Rectal smooth muscle tissue (tissue), 1 donor: ENCODE results near the gene NPTN.
"Not testable (repeated sequence)": the region's sequence is repeated elsewhere in the genome, so short reads cannot be mapped to it uniquely, and the experiment has no call there.

Experiments
- H3K27ac ChIP-seq: one replicate; pipeline ENCODE4 v1.7.0; 2013; ENCODE audit warnings: low read depth, low read length, inconsistent platforms
- H3K27me3 ChIP-seq: one replicate; pipeline ENCODE4 v1.7.0; 2013; ENCODE audit warnings: low read length; ENCODE audit not compliant: control insufficient read depth, insufficient read depth
- H3K36me3 ChIP-seq: one replicate; pipeline ENCODE4 v1.7.0; 2013; ENCODE audit warnings: low read length; ENCODE audit not compliant: control insufficient read depth, insufficient read depth
- H3K4me1 ChIP-seq: one replicate; pipeline ENCODE4 v1.7.0; 2013; ENCODE audit warnings: low read length; ENCODE audit not compliant: control insufficient read depth, insufficient read depth
- H3K4me3 ChIP-seq: one replicate; pipeline ENCODE4 v1.7.0; 2013; ENCODE audit warnings: low read length
- H3K9ac ChIP-seq: one replicate; pipeline ENCODE4 v1.7.0; 2013; ENCODE audit warnings: low read length

NPTN gene

DNA sequence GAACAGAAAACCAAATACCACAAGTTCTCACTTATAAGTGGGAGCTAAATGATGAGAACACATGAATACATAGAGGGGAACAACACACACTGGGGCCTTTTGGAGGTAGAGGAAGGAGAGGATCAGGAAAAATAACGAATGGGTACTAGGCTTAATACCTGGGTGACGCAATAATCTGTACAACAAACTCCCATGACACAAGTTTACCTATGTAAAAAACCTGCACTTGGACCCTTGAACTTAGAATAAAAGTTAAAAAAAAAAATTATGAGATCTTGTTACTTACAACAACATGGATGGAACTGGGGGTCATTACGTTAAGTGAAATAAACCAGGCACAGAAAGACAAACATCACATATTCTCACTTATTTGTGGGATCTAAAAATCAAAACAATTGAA lies 84.3 kb downstream of the NPTN start:
- H3K4me1 ChIP-seq: not testable (repeated sequence)

DNA sequence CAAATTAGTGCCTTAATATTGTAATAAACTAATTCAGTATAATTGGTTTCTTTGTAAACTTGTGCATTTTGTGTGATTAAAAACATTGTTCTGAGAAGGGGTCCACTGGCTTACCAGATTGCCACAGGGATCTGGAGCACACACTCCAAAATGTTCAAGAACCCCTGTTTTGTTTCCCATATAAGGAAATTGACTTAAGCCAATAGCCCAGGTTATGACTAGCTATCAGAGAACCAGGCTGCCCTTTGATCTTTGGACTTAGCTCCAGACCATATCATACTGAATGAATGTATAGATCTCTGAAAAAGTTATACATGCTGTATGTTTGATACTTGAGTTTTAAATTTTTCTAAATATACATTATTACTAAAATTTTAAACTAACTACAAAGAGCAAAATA lies 91.7 kb downstream of the NPTN start:
- Histone ChIP-seq H3K9ac (no peak overlapping the region), H3K27me3 (no peaks in the 10 kb centered on the region), H3K4me1 (no peaks in the 10 kb centered on the region), H3K4me3 (no peak overlapping the region), H3K36me3 (no peaks in the 10 kb centered on the region), H3K27ac (no peak overlapping the region)

More for the DNA sequence above, 84.3 kb downstream of the NPTN start:
- not testable (repeated sequence) for H3K27me3 ChIP-seq, H3K36me3 ChIP-seq, H3K9ac ChIP-seq, H3K27ac ChIP-seq, H3K4me3 ChIP-seq

DNA sequence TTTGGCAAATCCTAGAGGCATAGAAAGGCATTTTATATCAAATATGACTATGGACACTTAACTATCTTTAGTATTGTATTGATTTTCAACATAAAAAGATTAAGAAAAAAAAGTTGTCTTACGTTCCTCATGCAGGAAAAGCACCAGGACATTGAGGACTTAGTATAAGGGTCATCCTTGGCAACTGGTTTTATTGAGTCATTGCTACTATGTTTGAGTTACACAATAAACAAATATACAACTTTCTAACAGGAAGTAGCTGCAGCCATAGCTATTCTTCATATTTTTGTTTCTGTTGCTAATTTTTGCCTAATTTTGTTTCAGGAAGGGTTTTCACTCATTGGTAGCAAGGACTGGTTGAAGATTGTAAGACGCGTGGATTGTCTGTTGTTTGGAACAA lies 93.0 kb downstream of the NPTN start:
- Histone ChIP-seq H3K4me3 (no peak overlapping the region), H3K36me3 (no peaks in the 10 kb centered on the region), H3K9ac (no peak overlapping the region), H3K27me3 (no peaks in the 10 kb centered on the region), H3K4me1 (no peaks in the 10 kb centered on the region), H3K27ac (no peak overlapping the region)

DNA sequence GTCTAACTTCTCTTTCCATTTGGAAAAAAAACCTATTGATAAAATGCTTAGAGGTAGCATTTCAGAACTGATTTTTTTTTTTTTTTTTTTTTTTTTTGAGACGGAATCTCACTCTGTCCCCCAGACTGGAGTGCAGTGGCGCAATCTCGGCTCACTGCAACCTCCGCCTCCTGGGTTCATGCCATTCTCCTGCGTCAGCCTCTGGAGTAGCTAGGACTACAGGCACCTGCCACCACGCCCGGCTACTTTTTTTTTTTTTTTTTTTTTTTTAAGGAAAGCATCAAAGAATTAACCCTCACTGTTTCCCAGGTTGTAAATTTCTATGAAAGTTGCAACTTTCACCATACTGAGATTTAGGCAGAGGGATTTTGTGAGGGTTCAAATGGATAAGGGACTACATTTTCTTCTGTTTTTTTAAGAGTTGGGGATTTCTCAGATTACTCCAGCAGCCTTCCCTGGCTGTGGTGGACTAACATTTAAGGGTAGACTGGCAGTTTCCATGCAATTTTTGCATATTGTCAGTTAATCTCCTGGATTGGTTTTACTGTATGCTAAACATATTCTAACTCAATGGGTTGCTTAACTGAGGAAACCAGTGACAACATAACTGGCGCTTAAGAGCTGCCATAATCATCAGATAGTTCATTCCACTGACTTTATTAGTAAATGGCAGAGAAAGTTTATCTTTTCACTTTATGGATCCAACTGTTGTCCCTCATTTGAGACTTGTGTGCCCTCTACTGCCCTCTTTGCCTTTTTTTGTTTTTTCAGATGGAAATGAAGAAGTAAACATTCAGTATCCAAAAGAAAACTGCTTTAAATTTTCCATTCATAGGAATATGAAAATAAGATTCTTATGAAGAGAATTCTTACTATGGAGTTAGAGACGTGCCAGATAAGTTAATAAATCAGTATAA lies 93.7 kb downstream of the NPTN start:
- no peaks in the 10 kb centered on the region for H3K4me1 ChIP-seq

DNA sequence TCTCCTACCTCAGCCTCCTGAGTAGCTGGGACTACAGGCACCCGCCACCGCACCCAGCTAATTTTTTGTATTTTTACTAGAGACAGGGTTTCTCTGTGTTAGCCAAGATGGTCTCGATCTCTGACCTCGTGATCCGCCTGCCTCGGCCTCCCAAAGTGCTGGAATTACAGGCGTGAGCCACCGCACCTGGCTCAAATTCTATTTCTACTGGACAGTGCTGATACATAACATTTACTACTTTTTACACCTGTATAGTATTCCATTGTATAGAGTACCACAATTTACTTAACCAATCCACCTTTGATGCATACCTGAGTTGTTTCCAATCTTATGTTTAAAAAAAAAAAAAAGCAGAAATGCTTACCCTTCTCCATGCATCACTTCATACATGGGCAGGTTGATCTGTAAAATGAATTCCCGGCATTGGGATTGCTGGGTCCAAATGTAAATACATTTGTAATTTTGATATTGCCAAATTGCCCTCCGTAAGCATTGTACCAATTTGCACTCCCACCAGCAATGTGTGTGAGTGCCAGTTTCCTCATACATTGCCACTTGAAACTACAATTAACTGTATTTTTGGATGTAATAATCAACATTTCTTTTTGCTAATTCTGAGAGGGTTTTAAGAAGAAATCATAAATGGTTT lies 94.5 kb downstream of the NPTN start:
- Histone ChIP-seq H3K27me3 (no peaks in the 10 kb centered on the region), H3K4me3 (no peak overlapping the region), H3K27ac (no peak overlapping the region), H3K9ac (no peak overlapping the region), H3K4me1 (no peaks in the 10 kb centered on the region), H3K36me3 (no peaks in the 10 kb centered on the region)

More for the DNA sequence above, 93.7 kb downstream of the NPTN start:
- no peak overlapping the region for H3K9ac ChIP-seq
- no peak overlapping the region for H3K27ac ChIP-seq
- H3K4me3 ChIP-seq: no peak overlapping the region
- no peaks in the 10 kb centered on the region for H3K27me3 ChIP-seq
- H3K36me3 ChIP-seq: no peaks in the 10 kb centered on the region

DNA sequence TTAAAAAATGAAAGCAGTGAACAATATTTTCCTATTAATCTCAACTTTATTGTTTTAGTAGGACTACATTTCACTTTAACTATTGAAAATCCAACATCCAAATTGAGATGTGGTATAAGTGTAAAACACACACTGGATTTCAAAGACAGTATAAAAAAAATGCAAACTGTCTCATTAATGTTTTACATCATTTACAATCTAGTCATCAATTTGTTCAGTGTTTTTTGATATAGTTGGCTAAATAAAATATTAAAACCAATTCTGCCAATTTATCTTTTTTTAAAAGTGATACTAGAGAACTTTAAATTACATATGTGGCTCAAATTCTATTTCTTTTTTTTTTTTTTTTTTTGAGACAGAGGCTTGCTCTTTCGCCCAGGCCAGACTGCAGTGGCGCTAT lies 95.1 kb downstream of the NPTN start:
- Histone ChIP-seq H3K27me3 (no peaks in the 10 kb centered on the region), H3K27ac (no peak overlapping the region), H3K4me1 (no peaks in the 10 kb centered on the region), H3K4me3 (no peak overlapping the region), H3K36me3 (no peaks in the 10 kb centered on the region), H3K9ac (no peak overlapping the region)

DNA sequence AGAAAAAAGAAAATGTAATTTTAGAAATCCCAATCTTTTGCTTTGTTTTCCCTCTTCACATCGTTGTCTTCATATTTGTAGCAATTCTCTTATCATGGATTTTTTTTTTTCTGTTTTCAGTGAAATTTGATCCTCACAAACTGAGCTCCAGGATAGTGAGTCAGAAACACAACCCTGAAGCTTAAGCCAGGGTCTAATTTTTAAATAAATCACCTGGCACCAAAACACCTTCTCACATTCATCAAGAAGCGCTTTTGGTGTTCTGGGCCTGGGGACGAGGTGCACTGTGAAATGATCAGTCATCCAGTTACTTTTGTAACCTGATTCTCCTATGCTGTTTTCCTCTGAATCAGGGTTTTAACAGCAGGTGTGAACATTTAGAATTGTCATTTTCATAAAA lies 102.5 kb downstream of the NPTN start:
- Histone ChIP-seq H3K27me3 (no peaks in the 10 kb centered on the region), H3K36me3 (no peaks in the 10 kb centered on the region), H3K9ac (no peak overlapping the region), H3K4me1 (no peaks in the 10 kb centered on the region), H3K27ac (no peak overlapping the region), H3K4me3 (no peak overlapping the region)

DNA sequence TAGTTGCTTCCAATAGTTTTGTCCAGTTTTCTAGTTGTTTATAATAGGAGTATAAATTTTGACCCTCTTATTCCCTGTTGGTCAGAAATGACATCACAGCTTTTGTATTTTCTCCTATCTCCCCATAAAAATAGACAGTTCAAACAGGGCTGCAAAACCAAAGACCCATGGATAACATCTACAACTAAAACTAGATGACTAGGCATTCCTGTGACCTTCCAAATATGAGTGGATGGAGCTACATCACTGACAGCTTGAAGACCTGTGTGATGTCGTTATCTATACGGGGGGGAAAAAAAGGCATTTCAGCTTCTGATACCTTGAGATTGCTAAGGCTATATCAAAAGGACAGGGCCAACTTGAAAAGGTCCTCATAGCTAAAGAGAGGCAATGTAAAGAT lies 105.6 kb downstream of the NPTN start:
- Histone ChIP-seq H3K4me1 (no peaks in the 10 kb centered on the region), H3K4me3 (no peak overlapping the region), H3K27ac (no peak overlapping the region), H3K27me3 (no peaks in the 10 kb centered on the region), H3K9ac (no peak overlapping the region), H3K36me3 (no peaks in the 10 kb centered on the region)

DNA sequence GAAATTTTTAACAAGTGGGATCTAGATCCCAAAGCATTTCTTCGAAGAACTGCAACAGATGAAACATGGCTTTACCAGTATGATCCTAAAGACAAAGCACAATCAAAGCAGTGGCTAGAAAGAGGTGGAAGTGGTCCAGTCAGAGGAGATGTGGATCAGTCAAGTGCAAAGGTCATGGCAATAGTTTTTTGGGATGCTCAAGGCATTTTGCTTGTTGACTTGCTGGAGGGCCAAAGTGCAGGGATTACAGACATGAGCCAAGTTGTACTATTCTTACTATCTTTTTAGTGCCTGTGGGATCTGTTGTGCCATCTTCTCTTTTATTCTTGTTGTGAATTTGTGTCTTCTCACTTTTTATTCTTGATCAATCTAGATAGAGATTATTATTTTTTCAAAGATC lies 108.3 kb downstream of the NPTN start:
- no peak overlapping the region for H3K27ac ChIP-seq
- H3K36me3 ChIP-seq: no peaks in the 10 kb centered on the region
- H3K4me1 ChIP-seq: no peaks in the 10 kb centered on the region
- H3K4me3 ChIP-seq: no peak overlapping the region
- no peaks in the 10 kb centered on the region for H3K27me3 ChIP-seq
- H3K9ac ChIP-seq: no peak overlapping the region

DNA sequence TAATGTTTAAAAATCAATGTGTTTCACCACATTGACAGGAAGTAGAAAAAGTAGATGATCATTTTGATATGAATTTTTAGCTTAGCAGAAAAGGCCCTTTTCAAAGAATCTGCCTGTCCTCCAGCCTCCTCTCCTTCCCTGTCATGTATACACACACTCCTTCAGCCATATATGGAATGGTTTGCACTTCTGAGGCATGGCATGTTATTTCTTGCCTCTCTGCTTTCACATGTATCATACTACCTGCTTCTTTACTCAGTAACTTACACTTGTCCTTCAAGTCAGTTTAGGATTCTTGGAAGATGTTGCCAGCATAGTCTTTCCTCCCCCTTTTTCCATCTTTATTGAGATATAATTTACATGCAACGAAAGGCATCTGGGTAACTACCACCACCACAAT lies 111.2 kb downstream of the NPTN start:
- no peak overlapping the region for H3K4me3 ChIP-seq
- no peak overlapping the region for H3K27ac ChIP-seq
- no peak overlapping the region for H3K9ac ChIP-seq
- no peaks in the 10 kb centered on the region for H3K27me3 ChIP-seq
- no peaks in the 10 kb centered on the region for H3K36me3 ChIP-seq
- no peaks in the 10 kb centered on the region for H3K4me1 ChIP-seq

DNA sequence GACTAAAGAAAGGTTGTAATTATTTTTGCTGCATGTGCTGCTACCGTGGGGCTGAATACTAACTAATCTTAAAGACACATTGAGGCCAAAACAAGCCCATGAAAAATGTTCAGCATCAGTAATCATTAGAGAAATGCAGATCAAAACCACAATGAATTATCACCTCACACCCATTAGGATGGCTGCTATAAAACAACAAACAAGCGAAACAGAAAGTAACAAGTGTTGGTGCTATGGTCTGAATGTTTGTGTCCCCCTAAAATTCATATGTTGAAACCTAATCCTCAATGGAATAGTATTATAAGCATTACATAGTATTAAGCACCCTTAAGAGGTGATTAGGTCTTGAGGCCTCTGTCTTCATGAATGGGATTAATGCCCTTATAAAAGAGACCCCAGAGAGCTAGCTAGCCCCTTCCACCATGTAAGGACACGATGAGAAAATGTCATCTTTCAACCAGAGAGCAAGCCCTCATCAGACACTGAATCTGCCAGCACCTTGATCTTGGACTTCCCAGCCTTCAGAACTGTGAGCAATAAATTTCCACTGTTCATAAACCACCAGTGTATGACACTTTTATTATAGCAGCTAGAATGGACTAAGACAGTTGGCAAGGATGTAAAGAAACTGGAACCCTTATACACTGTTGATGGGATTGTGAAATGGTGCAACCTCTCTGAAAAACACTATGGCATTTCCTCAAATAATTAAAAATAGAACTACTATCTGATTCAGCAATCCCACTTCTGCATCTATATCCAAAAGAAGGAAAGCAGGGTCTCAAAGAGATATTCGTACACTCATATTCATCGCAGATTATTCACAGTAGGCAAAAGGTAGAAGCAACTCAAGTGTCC lies 114.1 kb downstream of the NPTN start:
- Histone ChIP-seq H3K9ac (no peak overlapping the region), H3K27ac (no peak overlapping the region), H3K4me3 (no peak overlapping the region), H3K36me3 (no peaks in the 10 kb centered on the region), H3K4me1 (no peaks in the 10 kb centered on the region), H3K27me3 (no peaks in the 10 kb centered on the region)

DNA sequence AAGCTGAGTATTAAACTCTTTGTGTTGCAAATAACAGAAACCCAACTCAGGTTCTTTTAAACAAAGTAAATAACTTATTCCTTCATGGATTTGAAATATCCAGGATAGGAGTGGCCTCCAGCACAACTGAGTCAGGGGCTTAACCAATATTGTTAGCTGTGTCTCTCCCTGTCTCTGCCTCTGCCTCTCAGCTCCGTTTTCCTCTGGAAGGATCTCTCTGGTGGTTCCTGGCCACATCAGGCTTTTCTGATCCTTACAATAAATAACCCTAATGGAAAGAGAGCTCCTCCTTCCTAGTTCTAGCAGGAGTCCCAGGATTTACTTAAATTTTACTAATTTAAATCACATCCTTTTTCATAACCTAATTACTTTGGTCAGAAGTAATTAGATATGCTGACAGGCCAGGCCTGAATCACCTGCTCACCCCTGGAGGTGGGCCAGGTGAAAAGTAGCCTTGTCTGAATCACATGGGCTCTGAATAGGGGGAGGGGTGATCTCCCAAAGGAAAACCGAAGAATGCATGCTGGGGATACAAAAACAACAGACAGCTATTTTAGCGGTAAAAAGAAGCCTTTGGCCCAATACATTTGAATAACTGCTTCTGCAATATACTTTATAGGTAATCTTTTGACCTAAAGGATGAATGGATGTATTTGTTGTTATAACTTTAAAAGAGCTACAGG lies 114.9 kb downstream of the NPTN start:
- H3K36me3 ChIP-seq: no peaks in the 10 kb centered on the region
- H3K4me3 ChIP-seq: no peak overlapping the region
- H3K4me1 ChIP-seq: no peaks in the 10 kb centered on the region
- H3K9ac ChIP-seq: no peak overlapping the region
- H3K27me3 ChIP-seq: no peaks in the 10 kb centered on the region
- H3K27ac ChIP-seq: no peak overlapping the region
